Transverse colon (tissue), 3 donors: ENCODE results near the gene TIAL1.

Experiments used
- POLR2A ChIP-seq: fragments of 450-650 bp; IDR thresholded peaks from one replicate; pipeline ENCODE4 v1.6.1; 2016; ENCODE audit warnings: antibody characterized with exemption, mild to moderate bottlenecking, moderate library complexity
- TF ChIP-seq, protein P1 (sequence below), 5 experiments: fragments of 200-600 bp in 3 of 5; fragments of 450-650 bp in 2 of 5; sonication (generic) in 3 of 5; IDR thresholded peaks; 1 replicate in 2 of 5; 2 replicates in 3 of 5; pipeline ENCODE4 v1.5.1; 2016 to 2017; ENCODE audit warnings: antibody characterized with exemption in 5 of 5, inconsistent platforms in 3 of 5, mild to moderate bottlenecking in 2 of 5, moderate library complexity in 1 of 5

- TF ChIP-seq, protein P1, sequence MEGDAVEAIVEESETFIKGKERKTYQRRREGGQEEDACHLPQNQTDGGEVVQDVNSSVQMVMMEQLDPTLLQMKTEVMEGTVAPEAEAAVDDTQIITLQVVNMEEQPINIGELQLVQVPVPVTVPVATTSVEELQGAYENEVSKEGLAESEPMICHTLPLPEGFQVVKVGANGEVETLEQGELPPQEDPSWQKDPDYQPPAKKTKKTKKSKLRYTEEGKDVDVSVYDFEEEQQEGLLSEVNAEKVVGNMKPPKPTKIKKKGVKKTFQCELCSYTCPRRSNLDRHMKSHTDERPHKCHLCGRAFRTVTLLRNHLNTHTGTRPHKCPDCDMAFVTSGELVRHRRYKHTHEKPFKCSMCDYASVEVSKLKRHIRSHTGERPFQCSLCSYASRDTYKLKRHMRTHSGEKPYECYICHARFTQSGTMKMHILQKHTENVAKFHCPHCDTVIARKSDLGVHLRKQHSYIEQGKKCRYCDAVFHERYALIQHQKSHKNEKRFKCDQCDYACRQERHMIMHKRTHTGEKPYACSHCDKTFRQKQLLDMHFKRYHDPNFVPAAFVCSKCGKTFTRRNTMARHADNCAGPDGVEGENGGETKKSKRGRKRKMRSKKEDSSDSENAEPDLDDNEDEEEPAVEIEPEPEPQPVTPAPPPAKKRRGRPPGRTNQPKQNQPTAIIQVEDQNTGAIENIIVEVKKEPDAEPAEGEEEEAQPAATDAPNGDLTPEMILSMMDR (IDR thresholded peaks at IDR 0.05): no peak
- TF ChIP-seq POLR2A: peak; percentile 63
Observed at GRCh38 chr10:119542357-119542987, 54.3 kb downstream of the TIAL1 start, which contains the start of gene RGS10.
